K562 (cell line): ENCODE results near the gene TENT4B. TPM values are rescaled to one million over a fixed set of nuclear protein-coding genes. Genes with fewer than 3 reads are reported as not detected.

ENCODE experiments used
- ARHGAP35 ChIP-seq: fragments of 450-650 bp; IDR thresholded peaks from 2 replicates; pipeline ENCODE4 v1.6.1; 2018; ENCODE audit not compliant: partially characterized antibody
- CXXC5 ChIP-seq: fragments of 250-450 bp; sonication (Bioruptor Pico); IDR thresholded peaks from 2 replicates; pipeline ENCODE4 v1.8.0; 2022; ENCODE audit warnings: inconsistent platforms, mild to moderate bottlenecking, moderate library complexity
- EWSR1 ChIP-seq: fragments of 450-650 bp; IDR thresholded peaks from 2 replicates; pipeline ENCODE4 v1.6.1; 2018; ENCODE audit warnings: borderline replicate concordance, mild to moderate bottlenecking, low read depth, moderate library complexity; ENCODE audit not compliant: partially characterized antibody
- GATA2 ChIP-seq: sonication (generic); formaldehyde crosslinking; IDR thresholded peaks from 2 replicates; pipeline ENCODE4 v1.4.0; 2020; ENCODE audit warnings: mild to moderate bottlenecking, missing genetic modification reagents
- HNRNPLL ChIP-seq: fragments of 200-400 bp; formaldehyde crosslinking; IDR thresholded peaks from 2 replicates; pipeline ENCODE4 v1.6.1; 2017; ENCODE audit warnings: low read length, low read depth, mild to moderate bottlenecking; ENCODE audit not compliant: poor library complexity, severe bottlenecking
- MTA2 ChIP-seq: fragments of 450-650 bp; IDR thresholded peaks from 2 replicates; pipeline ENCODE4 v1.6.1; 2016; ENCODE audit warnings: low read depth
- SAFB ChIP-seq: fragments of 200-400 bp; formaldehyde crosslinking; IDR thresholded peaks from 2 replicates; pipeline ENCODE4 v1.6.1; 2017; ENCODE audit warnings: low read depth, low read length, borderline replicate concordance
- SAFB2 ChIP-seq: fragments of 200-400 bp; formaldehyde crosslinking; IDR thresholded peaks from 2 replicates; pipeline ENCODE4 v1.6.1; 2018; ENCODE audit warnings: borderline replicate concordance, low read length, low read depth, moderate library complexity; ENCODE audit not compliant: severe bottlenecking
- SMAD4 ChIP-seq: fragments of 250-450 bp; sonication (Bioruptor Pico); conservative IDR thresholded peaks from 2 replicates; pipeline ENCODE4 v1.8.0; 2021; ENCODE audit warnings: inconsistent platforms, mild to moderate bottlenecking, moderate library complexity
- TOE1 ChIP-seq, 2 experiments: fragments of 450-650 bp in 1 of 2; sonication (generic) in 1 of 2; formaldehyde crosslinking in 1 of 2; IDR thresholded peaks; 2 replicates each; pipeline versions ENCODE4 v1.7.1 to v1.8.0; 2016 to 2022; ENCODE audit warnings: borderline replicate concordance in 2 of 2, mild to moderate bottlenecking in 2 of 2, antibody characterized with exemption in 1 of 2, inconsistent platforms in 1 of 2, low read depth in 1 of 2, missing genetic modification reagents in 1 of 2, moderate library complexity in 1 of 2
- ZC3H4 ChIP-seq: sonication (generic); formaldehyde crosslinking; IDR thresholded peaks from 2 replicates; pipeline ENCODE4 v1.9.0; 2021; ENCODE audit warnings: missing genetic modification reagents, borderline replicate concordance
- ZFX ChIP-seq: sonication (generic); formaldehyde crosslinking; IDR thresholded peaks from 2 replicates; pipeline ENCODE4 v1.8.0; 2022; ENCODE audit warnings: mild to moderate bottlenecking, missing genetic modification reagents, moderate library complexity
- ZNF263 ChIP-seq: sonication (generic); formaldehyde crosslinking; IDR thresholded peaks from 2 replicates; pipeline ENCODE4 v1.8.0; 2022; ENCODE audit warnings: mild to moderate bottlenecking, missing genetic modification reagents, borderline replicate concordance
- polyA plus RNA-seq, 8 experiments: library from polyadenylated mRNA; depleted of rRNA in 4 of 8; stranded (reverse) in 5 of 8; unstranded in 3 of 8; fragments of >200 nt; fragmentation: Nextera tagmentation in 2 of 8; fragmentation: Illumina TruSeq in 1 of 8; extraction: Ambion mirVana in 2 of 8; extraction: Trizol in 1 of 8; gene quantifications; 2 replicates each; pipeline versions ENCODE4 v1.2.1 to v1.2.3, GENCODE V29; 2011 to 2014; ENCODE audit warnings: inconsistent platforms in 1 of 8, missing spikeins in 1 of 8
- total RNA-seq, 7 experiments: library from RNA; depleted of rRNA in 6 of 7; stranded (reverse); fragments of >200 nt in 6 of 7; fragmentation: Illumina TruSeq in 2 of 7; extraction: Trizol in 2 of 7; gene quantifications; 2 replicates each; pipeline versions ENCODE4 v1.2.1 to v1.2.3, GENCODE V29; 2011 to 2021; ENCODE audit warnings: low replicate concordance in 1 of 7
- TF ChIP-seq, protein P1 (sequence below): fragments of 200-400 bp; formaldehyde crosslinking; IDR thresholded peaks from 2 replicates; pipeline ENCODE4 v1.6.1; 2017; ENCODE audit warnings: mild to moderate bottlenecking, low read depth, low read length, moderate library complexity
- TF ChIP-seq, protein P2 (sequence below): fragments of 250-450 bp; sonication (Bioruptor Pico); IDR thresholded peaks from 2 replicates; pipeline ENCODE4 v1.9.0; 2021; ENCODE audit warnings: mild to moderate bottlenecking, inconsistent platforms
- TF ChIP-seq, protein P3 (sequence below), 2 experiments: fragments of 450-650 bp in 1 of 2; sonication (generic) in 1 of 2; formaldehyde crosslinking in 1 of 2; IDR thresholded peaks in 1 of 2; conservative IDR thresholded peaks in 1 of 2; 2 replicates each; pipeline versions ENCODE4 v1.6.1 to v1.8.1; 2016 to 2023; ENCODE audit warnings: mild to moderate bottlenecking in 2 of 2, moderate library complexity in 2 of 2, inconsistent platforms in 1 of 2, missing genetic modification reagents in 1 of 2
- TF ChIP-seq, protein P4 (sequence below): fragments of 250-450 bp; sonication (Bioruptor Pico); IDR thresholded peaks from 2 replicates; pipeline ENCODE4 v1.5.0; 2021; ENCODE audit warnings: mild to moderate bottlenecking, borderline replicate concordance

The TENT4B gene
- total and polyA plus RNA-seq, 9 of the 15 experiments (the other 6 are each of a cell fraction or from before 2014, with no cell fraction given): 5.2 to 8.4 (median 7.0) TPM

DNA sequence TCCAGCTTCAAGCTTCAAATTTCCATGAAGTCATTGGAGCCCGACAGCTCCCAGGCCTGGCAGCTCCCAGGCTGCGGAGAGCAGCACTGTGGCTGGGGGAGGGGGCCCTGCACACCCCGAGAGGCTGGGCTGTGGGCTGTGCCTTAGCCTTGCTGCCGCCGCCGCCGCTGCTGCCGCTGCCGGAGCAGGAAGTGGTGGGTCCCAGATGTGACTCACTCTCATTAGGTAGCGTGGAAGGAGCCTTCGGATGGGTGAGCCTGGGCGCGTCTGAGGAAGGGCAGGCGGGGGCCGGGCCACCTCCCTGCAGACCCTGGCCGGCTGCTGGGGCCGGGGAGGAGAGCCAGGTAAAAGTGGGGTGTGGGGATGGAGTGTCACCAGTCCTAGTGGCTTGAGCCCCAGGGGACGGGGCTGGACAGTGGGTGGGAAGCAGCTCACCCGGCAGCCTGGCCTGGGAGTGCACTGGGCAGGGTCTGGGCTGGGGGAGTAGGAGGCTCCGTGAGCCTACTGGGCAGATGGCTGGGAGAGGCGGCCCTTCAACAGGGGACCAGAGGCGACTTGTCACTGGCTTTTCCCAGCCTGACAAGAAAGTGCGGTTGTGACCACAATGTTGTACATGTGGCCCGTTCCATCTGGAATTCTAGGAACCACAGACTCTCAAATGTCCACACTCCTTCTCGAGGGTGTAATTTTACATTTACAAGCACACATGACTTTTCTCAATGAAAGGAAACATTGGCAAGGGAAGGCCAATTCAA is 113.4 kb downstream of the TENT4B start, which contains the start of gene ADCY7 (continued):
- TF ChIP-seq MTA2: no peak
- TF ChIP-seq TOE1 (IDR thresholded peaks at IDR 0.05; ENCODE audit: borderline replicate concordance): no peak
- TF ChIP-seq TOE1 (CRISPR knock-in tag; IDR thresholded peaks at IDR 0.05; ENCODE audit: borderline replicate concordance, low read depth): no peak
- TF ChIP-seq, protein P1, sequence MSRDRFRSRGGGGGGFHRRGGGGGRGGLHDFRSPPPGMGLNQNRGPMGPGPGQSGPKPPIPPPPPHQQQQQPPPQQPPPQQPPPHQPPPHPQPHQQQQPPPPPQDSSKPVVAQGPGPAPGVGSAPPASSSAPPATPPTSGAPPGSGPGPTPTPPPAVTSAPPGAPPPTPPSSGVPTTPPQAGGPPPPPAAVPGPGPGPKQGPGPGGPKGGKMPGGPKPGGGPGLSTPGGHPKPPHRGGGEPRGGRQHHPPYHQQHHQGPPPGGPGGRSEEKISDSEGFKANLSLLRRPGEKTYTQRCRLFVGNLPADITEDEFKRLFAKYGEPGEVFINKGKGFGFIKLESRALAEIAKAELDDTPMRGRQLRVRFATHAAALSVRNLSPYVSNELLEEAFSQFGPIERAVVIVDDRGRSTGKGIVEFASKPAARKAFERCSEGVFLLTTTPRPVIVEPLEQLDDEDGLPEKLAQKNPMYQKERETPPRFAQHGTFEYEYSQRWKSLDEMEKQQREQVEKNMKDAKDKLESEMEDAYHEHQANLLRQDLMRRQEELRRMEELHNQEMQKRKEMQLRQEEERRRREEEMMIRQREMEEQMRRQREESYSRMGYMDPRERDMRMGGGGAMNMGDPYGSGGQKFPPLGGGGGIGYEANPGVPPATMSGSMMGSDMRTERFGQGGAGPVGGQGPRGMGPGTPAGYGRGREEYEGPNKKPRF: no peak
- TF ChIP-seq EWSR1: no peak
- peak; percentile 15; the same call in 1 of the 2 replicates for TF ChIP-seq SAFB
- peak; percentile 83 for TF ChIP-seq SMAD4 (CRISPR knock-in tag)
- peak; percentile 65 for TF ChIP-seq HNRNPLL
- no peak for TF ChIP-seq SAFB2
- TF ChIP-seq GATA2 (CRISPR knock-in tag): no peak
- TF ChIP-seq ZC3H4 (CRISPR knock-in tag): no peak
- TF ChIP-seq CXXC5 (CRISPR knock-in tag): peak; percentile 74
- no peak; the same call in none of the 2 replicates for TF ChIP-seq ZFX
- TF ChIP-seq, protein P2, sequence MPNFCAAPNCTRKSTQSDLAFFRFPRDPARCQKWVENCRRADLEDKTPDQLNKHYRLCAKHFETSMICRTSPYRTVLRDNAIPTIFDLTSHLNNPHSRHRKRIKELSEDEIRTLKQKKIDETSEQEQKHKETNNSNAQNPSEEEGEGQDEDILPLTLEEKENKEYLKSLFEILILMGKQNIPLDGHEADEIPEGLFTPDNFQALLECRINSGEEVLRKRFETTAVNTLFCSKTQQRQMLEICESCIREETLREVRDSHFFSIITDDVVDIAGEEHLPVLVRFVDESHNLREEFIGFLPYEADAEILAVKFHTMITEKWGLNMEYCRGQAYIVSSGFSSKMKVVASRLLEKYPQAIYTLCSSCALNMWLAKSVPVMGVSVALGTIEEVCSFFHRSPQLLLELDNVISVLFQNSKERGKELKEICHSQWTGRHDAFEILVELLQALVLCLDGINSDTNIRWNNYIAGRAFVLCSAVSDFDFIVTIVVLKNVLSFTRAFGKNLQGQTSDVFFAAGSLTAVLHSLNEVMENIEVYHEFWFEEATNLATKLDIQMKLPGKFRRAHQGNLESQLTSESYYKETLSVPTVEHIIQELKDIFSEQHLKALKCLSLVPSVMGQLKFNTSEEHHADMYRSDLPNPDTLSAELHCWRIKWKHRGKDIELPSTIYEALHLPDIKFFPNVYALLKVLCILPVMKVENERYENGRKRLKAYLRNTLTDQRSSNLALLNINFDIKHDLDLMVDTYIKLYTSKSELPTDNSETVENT: 0 out of 2 replicates have a peak, but pooled peaks have one; percentile 15
- no peak for TF ChIP-seq ZNF263
- TF ChIP-seq, protein P3, sequence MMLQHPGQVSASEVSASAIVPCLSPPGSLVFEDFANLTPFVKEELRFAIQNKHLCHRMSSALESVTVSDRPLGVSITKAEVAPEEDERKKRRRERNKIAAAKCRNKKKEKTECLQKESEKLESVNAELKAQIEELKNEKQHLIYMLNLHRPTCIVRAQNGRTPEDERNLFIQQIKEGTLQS (IDR thresholded peaks at IDR 0.05): peak; percentile 81
- TF ChIP-seq, protein P3 (CRISPR knock-in tag; conservative IDR thresholded peaks at IDR 0.05): 0 out of 2 replicates have a peak, but pooled peaks have one; percentile 21
- TF ChIP-seq, protein P4, sequence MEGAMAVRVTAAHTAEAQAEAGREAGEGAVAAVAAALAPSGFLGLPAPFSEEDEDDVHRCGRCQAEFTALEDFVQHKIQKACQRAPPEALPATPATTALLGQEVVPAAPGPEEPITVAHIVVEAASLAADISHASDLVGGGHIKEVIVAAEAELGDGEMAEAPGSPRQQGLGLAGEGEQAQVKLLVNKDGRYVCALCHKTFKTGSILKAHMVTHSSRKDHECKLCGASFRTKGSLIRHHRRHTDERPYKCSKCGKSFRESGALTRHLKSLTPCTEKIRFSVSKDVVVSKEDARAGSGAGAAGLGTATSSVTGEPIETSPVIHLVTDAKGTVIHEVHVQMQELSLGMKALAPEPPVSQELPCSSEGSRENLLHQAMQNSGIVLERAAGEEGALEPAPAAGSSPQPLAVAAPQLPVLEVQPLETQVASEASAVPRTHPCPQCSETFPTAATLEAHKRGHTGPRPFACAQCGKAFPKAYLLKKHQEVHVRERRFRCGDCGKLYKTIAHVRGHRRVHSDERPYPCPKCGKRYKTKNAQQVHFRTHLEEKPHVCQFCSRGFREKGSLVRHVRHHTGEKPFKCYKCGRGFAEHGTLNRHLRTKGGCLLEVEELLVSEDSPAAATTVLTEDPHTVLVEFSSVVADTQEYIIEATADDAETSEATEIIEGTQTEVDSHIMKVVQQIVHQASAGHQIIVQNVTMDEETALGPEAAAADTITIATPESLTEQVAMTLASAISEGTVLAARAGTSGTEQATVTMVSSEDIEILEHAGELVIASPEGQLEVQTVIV (CRISPR knock-in tag): no peak
- TF ChIP-seq ARHGAP35: no peak
